H1 (cell line): ENCODE data around the gene ESRRB. TPM values are rescaled to one million over a fixed set of nuclear protein-coding genes. Genes with fewer than 3 reads are reported as not detected.

ENCODE experiments used
- EGR1 ChIP-seq: IDR thresholded peaks from 2 replicates; pipeline ENCODE4 v1.6.1; 2011; ENCODE audit warnings: low read depth, low read length, borderline replicate concordance
- JUN ChIP-seq: IDR thresholded peaks from 2 replicates; pipeline ENCODE4 v1.6.1; 2011; ENCODE audit warnings: low read depth, mild to moderate bottlenecking, improper control_type of control experiment, low read length
- SAP30 ChIP-seq: fragments of 300-600 bp; sonication (generic); IDR thresholded peaks from 2 replicates; pipeline ENCODE4 v1.7.1; 2012; ENCODE audit warnings: low read length, moderate library complexity, mild to moderate bottlenecking, inconsistent platforms; ENCODE audit not compliant: insufficient read depth, insufficient replicate concordance
- SUZ12 ChIP-seq: fragments of 200-600 bp; sonication (generic); IDR thresholded peaks from 2 replicates; pipeline ENCODE4 v1.6.1; 2012; ENCODE audit warnings: mild to moderate bottlenecking, inconsistent platforms, low read length, moderate library complexity, mixed read lengths
- TAF7 ChIP-seq: optimal IDR thresholded peaks from 2 replicates; pipeline ENCODE3; 2011; ENCODE audit warnings: low read depth, mild to moderate bottlenecking, inconsistent platforms, low read length, moderate library complexity, borderline replicate concordance
- TEAD4 ChIP-seq: IDR thresholded peaks from 2 replicates; pipeline ENCODE4 v1.6.1; 2012; ENCODE audit warnings: low read depth, low read length, inconsistent platforms, mixed read lengths
- polyA plus RNA-seq, 7 experiments: library from polyadenylated mRNA; depleted of rRNA in 3 of 7; stranded (reverse) in 5 of 7; unstranded in 2 of 7; fragments of >200 nt in 5 of 7; fragments of 200-250 nt in 2 of 7; gene quantifications; 1 replicate in 5 of 7; 2 replicates in 1 of 7; 4 replicates in 1 of 7; pipeline versions ENCODE4 v1.2.1 to v1.2.3, GENCODE V29; 2011 to 2013; ENCODE audit warnings: missing spikeins in 2 of 7, mixed read lengths in 2 of 7
- total RNA-seq: library from RNA; stranded (reverse); fragmentation: NEBNext Ultra II Directional; extraction: Animal tissue kit (Norgen Biotek cat#: 25700); gene quantifications from 2 replicates; pipeline ENCODE4 v1.2.1, GENCODE V29; 2021
- TF ChIP-seq, protein P1 (sequence below): fragments of 300-600 bp; sonication (generic); IDR thresholded peaks from 2 replicates; pipeline ENCODE4 v1.7.1; 2012; ENCODE audit warnings: low read length, moderate library complexity, mild to moderate bottlenecking, inconsistent platforms; ENCODE audit not compliant: insufficient replicate concordance

ESRRB gene
- total and polyA plus RNA-seq, 2 of the 8 experiments (the other 6 are each of a cell fraction or from before 2014, with no cell fraction given) = 0.29 to 0.45 TPM

DNA sequence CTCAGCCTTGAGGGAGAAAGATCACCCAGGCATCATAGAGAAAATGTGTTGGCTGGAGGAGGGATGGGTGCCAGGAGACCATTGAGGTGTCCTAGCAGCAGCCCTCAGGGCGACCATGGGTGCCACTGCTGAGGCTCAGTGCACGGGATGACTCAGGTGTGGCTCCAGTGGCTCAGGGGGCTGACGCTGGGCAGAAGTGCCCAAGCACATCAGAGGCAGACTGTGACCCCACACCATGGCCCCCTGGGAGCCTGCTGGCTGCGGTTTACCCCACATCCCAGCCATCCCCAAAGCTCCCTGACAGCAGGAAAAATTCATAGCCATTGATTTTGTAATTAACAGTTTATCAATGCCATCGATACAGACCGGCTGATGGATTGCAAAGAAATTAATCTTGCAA lies 120.7 kb downstream of the ESRRB start (continued):
- TF ChIP-seq, protein P1, sequence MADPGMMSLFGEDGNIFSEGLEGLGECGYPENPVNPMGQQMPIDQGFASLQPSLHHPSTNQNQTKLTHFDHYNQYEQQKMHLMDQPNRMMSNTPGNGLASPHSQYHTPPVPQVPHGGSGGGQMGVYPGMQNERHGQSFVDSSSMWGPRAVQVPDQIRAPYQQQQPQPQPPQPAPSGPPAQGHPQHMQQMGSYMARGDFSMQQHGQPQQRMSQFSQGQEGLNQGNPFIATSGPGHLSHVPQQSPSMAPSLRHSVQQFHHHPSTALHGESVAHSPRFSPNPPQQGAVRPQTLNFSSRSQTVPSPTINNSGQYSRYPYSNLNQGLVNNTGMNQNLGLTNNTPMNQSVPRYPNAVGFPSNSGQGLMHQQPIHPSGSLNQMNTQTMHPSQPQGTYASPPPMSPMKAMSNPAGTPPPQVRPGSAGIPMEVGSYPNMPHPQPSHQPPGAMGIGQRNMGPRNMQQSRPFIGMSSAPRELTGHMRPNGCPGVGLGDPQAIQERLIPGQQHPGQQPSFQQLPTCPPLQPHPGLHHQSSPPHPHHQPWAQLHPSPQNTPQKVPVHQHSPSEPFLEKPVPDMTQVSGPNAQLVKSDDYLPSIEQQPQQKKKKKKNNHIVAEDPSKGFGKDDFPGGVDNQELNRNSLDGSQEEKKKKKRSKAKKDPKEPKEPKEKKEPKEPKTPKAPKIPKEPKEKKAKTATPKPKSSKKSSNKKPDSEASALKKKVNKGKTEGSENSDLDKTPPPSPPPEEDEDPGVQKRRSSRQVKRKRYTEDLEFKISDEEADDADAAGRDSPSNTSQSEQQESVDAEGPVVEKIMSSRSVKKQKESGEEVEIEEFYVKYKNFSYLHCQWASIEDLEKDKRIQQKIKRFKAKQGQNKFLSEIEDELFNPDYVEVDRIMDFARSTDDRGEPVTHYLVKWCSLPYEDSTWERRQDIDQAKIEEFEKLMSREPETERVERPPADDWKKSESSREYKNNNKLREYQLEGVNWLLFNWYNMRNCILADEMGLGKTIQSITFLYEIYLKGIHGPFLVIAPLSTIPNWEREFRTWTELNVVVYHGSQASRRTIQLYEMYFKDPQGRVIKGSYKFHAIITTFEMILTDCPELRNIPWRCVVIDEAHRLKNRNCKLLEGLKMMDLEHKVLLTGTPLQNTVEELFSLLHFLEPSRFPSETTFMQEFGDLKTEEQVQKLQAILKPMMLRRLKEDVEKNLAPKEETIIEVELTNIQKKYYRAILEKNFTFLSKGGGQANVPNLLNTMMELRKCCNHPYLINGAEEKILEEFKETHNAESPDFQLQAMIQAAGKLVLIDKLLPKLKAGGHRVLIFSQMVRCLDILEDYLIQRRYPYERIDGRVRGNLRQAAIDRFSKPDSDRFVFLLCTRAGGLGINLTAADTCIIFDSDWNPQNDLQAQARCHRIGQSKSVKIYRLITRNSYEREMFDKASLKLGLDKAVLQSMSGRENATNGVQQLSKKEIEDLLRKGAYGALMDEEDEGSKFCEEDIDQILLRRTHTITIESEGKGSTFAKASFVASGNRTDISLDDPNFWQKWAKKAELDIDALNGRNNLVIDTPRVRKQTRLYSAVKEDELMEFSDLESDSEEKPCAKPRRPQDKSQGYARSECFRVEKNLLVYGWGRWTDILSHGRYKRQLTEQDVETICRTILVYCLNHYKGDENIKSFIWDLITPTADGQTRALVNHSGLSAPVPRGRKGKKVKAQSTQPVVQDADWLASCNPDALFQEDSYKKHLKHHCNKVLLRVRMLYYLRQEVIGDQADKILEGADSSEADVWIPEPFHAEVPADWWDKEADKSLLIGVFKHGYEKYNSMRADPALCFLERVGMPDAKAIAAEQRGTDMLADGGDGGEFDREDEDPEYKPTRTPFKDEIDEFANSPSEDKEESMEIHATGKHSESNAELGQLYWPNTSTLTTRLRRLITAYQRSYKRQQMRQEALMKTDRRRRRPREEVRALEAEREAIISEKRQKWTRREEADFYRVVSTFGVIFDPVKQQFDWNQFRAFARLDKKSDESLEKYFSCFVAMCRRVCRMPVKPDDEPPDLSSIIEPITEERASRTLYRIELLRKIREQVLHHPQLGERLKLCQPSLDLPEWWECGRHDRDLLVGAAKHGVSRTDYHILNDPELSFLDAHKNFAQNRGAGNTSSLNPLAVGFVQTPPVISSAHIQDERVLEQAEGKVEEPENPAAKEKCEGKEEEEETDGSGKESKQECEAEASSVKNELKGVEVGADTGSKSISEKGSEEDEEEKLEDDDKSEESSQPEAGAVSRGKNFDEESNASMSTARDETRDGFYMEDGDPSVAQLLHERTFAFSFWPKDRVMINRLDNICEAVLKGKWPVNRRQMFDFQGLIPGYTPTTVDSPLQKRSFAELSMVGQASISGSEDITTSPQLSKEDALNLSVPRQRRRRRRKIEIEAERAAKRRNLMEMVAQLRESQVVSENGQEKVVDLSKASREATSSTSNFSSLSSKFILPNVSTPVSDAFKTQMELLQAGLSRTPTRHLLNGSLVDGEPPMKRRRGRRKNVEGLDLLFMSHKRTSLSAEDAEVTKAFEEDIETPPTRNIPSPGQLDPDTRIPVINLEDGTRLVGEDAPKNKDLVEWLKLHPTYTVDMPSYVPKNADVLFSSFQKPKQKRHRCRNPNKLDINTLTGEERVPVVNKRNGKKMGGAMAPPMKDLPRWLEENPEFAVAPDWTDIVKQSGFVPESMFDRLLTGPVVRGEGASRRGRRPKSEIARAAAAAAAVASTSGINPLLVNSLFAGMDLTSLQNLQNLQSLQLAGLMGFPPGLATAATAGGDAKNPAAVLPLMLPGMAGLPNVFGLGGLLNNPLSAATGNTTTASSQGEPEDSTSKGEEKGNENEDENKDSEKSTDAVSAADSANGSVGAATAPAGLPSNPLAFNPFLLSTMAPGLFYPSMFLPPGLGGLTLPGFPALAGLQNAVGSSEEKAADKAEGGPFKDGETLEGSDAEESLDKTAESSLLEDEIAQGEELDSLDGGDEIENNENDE = no peak
- TF ChIP-seq TAF7 (no peak), SAP30 (no peak), TEAD4 (no peak), JUN (no peak), EGR1 (no peak), SUZ12 (no peak)
